HG02588 (cell line): ENCODE data around the gene MYO7B.

ENCODE experiments used
- ATAC-seq: cut with Tn5 transposase; IDR thresholded peaks from one replicate; pipeline ENCODE4 v1.9.1; 2021; ENCODE audit warnings: mild to moderate bottlenecking, moderate library complexity; ENCODE audit not compliant: unreplicated experiment

The MYO7B gene

GRCh38 chr2:127634626-127635379 is 99.3 kb downstream of the MYO7B start:
- no peak for ATAC-seq

GRCh38 chr2:127635380-127636237 is 100.1 kb downstream of the MYO7B start:
- ATAC-seq: no peak

GRCh38 chr2:127636248-127637235 is 101.1 kb downstream of the MYO7B start:
- no peak for ATAC-seq

- no peak for ATAC-seq
Measured at GRCh38 chr2:127637236-127637630, 101.8 kb downstream of the MYO7B start.

GRCh38 chr2:127637725-127638252 is 102.3 kb downstream of the MYO7B start:
- no peak for ATAC-seq

- ATAC-seq: no peak
Measured at GRCh38 chr2:127638361-127639110, 103.1 kb downstream of the MYO7B start.

GRCh38 chr2:127639111-127639474 is 103.6 kb downstream of the MYO7B start:
- no peak for ATAC-seq

- no peak for ATAC-seq
Measured at GRCh38 chr2:127640082-127641072, 104.9 kb downstream of the MYO7B start.

- no peak for ATAC-seq
Measured at GRCh38 chr2:127641133-127641532, 105.7 kb downstream of the MYO7B start.

GRCh38 chr2:127641846-127642507 is 106.5 kb downstream of the MYO7B start:
- no peak for ATAC-seq

GRCh38 chr2:127642706-127643438 is 107.4 kb downstream of the MYO7B start:
- no peak for ATAC-seq

GRCh38 chr2:127643439-127644065 is 108.1 kb downstream of the MYO7B start:
- no peak for ATAC-seq

GRCh38 chr2:127644066-127645025 is 108.9 kb downstream of the MYO7B start:
- no peak for ATAC-seq

GRCh38 chr2:127645026-127645394 is 109.5 kb downstream of the MYO7B start:
- no peak for ATAC-seq

- no peak for ATAC-seq
Measured at GRCh38 chr2:127645395-127646291, 110.2 kb downstream of the MYO7B start, which contains the start of gene GPR17. Gene GPR17, plus strand, starts transcription at chr2:127646153. Its CDS starts 4,583 bp downstream, at chr2:127650736.
